KMS-11 (cell line): ENCODE measurements around the gene RAPGEF3.

Source experiments
- H2AFZ ChIP-seq: fragments of 200-600 bp; sonication (generic); 2 replicates; pipeline ENCODE4 v1.6.1; 2016; ENCODE audit warnings: antibody characterized with exemption, mixed run types, low read depth
- H3K27ac ChIP-seq: fragments of 200-600 bp; sonication (generic); 2 replicates; pipeline ENCODE4 v1.6.1; 2016; ENCODE audit warnings: mild to moderate bottlenecking, mixed run types
- H3K27me3 ChIP-seq: fragments of 200-600 bp; sonication (generic); 2 replicates; pipeline ENCODE4 v1.6.1; 2017; ENCODE audit warnings: mild to moderate bottlenecking, low read depth, mixed run types, moderate library complexity; ENCODE audit not compliant: insufficient read depth
- H3K36me3 ChIP-seq: fragments of 200-600 bp; sonication (generic); 2 replicates; pipeline ENCODE4 v1.6.1; 2017; ENCODE audit warnings: mild to moderate bottlenecking, mixed run types; ENCODE audit not compliant: insufficient read depth
- H3K4me1 ChIP-seq: fragments of 200-600 bp; sonication (generic); 2 replicates; pipeline ENCODE4 v1.6.1; 2016; ENCODE audit warnings: mild to moderate bottlenecking, low read depth, mixed run types; ENCODE audit not compliant: poor library complexity, severe bottlenecking
- H3K4me2 ChIP-seq: fragments of 200-600 bp; sonication (generic); 2 replicates; pipeline ENCODE4 v1.7.0; 2016; ENCODE audit warnings: mild to moderate bottlenecking, mixed run types
- H3K4me3 ChIP-seq: fragments of 200-600 bp; sonication (generic); IDR thresholded peaks from 2 replicates; pipeline ENCODE4 v1.6.1; 2017; ENCODE audit warnings: low read depth, low read length, mixed read lengths; ENCODE audit not compliant: insufficient read depth
- H3K79me2 ChIP-seq: fragments of 200-600 bp; sonication (generic); 2 replicates; pipeline ENCODE4 v1.6.1; 2016; ENCODE audit warnings: low read depth, mixed run types; ENCODE audit not compliant: insufficient read depth
- H3K9ac ChIP-seq: fragments of 200-600 bp; sonication (generic); 2 replicates; pipeline ENCODE4 v1.6.1; 2016; ENCODE audit warnings: mild to moderate bottlenecking, mixed run types
- H4K20me1 ChIP-seq: fragments of 200-600 bp; sonication (generic); 2 replicates; pipeline ENCODE4 v1.6.1; 2016; ENCODE audit warnings: mild to moderate bottlenecking, mixed run types; ENCODE audit not compliant: insufficient read depth
- TF ChIP-seq, protein P1 (sequence below): fragments of 200-600 bp; sonication (generic); conservative IDR thresholded peaks from 2 replicates; pipeline ENCODE4 v1.6.1; 2017; ENCODE audit warnings: low read depth, mild to moderate bottlenecking, antibody characterized with exemption, low read length, moderate library complexity, mixed read lengths

The RAPGEF3 gene

DNA sequence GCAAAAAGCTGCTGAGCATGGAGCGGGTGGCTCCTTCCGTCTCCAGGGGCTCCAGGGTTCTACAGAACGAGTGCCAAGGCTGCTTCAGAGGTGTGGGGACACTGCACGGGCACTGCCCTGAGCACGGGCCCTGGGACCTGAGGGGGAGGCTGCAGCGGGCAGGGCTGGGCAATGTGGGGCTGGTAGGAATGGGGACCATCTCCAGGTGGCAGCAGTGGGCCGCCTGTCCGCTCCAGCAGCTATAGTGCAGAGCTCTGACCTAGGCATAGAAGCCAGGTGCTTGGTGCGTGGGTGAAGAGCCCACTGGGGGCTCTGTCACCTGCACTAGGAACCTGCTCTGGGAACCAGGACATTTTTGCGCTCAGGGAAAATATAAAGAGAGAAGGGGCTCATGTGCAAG lies 38.8 kb upstream of the RAPGEF3 start:
- TF ChIP-seq, protein P1, sequence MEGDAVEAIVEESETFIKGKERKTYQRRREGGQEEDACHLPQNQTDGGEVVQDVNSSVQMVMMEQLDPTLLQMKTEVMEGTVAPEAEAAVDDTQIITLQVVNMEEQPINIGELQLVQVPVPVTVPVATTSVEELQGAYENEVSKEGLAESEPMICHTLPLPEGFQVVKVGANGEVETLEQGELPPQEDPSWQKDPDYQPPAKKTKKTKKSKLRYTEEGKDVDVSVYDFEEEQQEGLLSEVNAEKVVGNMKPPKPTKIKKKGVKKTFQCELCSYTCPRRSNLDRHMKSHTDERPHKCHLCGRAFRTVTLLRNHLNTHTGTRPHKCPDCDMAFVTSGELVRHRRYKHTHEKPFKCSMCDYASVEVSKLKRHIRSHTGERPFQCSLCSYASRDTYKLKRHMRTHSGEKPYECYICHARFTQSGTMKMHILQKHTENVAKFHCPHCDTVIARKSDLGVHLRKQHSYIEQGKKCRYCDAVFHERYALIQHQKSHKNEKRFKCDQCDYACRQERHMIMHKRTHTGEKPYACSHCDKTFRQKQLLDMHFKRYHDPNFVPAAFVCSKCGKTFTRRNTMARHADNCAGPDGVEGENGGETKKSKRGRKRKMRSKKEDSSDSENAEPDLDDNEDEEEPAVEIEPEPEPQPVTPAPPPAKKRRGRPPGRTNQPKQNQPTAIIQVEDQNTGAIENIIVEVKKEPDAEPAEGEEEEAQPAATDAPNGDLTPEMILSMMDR = peak; percentile 38; the same call in 1 of the 2 replicates
- Histone ChIP-seq H4K20me1 (no peaks in the 10 kb centered on the region), H3K4me3 (no peak overlapping the region), H3K9ac (no peak overlapping the region), H3K4me1 (peaks cover 7% of the 10 kb centered on the region), H3K27me3 (no peaks in the 10 kb centered on the region), H3K79me2 (peaks cover 15% of the 10 kb centered on the region; the same call in 1 of the 2 replicates), H3K27ac (no peak overlapping the region), H3K4me2 (no peak overlapping the region), H3K36me3 (no peaks in the 10 kb centered on the region), H2AFZ (no peak overlapping the region)

GRCh38 chr12:47795814-47796411 lies 37.2 kb upstream of the RAPGEF3 start:
- H3K79me2 ChIP-seq = peaks cover 7% of the 10 kb centered on the region; the same call in 1 of the 2 replicates

DNA sequence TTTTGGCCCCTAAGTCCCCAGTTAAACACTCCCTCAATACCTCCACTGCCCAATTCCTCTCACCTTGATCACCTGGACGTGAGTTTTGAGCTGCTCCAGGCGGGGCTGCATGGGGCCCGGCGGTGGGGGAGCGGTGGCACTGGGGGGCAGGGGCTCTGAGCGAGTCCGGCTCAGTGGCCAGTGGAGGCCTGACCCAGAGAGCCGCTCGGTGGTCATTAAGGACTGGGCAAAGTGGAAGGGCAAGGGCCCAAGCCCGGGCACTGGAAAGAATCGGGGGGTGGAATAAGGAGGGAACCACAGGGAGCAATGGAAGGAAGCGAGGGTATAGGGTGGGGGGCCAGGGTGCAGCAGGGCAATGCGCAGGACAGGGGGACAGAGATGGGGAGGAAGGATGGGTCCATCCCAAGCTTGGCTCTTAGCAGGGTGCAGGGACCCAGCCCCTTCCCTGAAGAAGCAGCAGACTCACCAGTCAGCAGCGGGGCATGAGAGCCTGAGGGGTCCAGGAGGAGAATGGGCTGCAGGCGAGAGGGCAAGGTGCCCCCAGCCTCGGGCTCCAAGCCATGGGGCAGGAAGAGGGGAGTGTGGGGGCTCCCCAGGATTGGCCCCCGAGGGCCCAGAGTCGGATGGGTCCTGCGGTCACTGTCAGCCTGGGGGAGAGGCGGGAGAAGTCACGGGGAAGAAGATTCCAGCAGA lies 36.6 kb upstream of the RAPGEF3 start:
- TF ChIP-seq, protein P1 = no peak
- no peaks in the 10 kb centered on the region for H3K4me1 ChIP-seq
- H4K20me1 ChIP-seq = no peaks in the 10 kb centered on the region
- peaks cover under 1% of the 10 kb centered on the region; the same call in 1 of the 2 replicates for H3K79me2 ChIP-seq
- H3K27ac ChIP-seq = no peak overlapping the region
- no peaks in the 10 kb centered on the region for H3K36me3 ChIP-seq
- H2AFZ ChIP-seq = no peak overlapping the region
- H3K9ac ChIP-seq = no peak overlapping the region
- no peaks in the 10 kb centered on the region for H3K27me3 ChIP-seq
- no peak overlapping the region for H3K4me3 ChIP-seq
- H3K4me2 ChIP-seq = no peak overlapping the region

More at GRCh38 chr12:47795814-47796411, 37.2 kb upstream of the RAPGEF3 start:
- TF ChIP-seq, protein P1 = no peak
- Histone ChIP-seq H3K27ac (no peak overlapping the region), H2AFZ (no peak overlapping the region), H3K4me3 (no peak overlapping the region), H3K9ac (no peak overlapping the region), H3K4me1 (no peaks in the 10 kb centered on the region), H3K36me3 (no peaks in the 10 kb centered on the region), H3K4me2 (no peak overlapping the region), H4K20me1 (no peaks in the 10 kb centered on the region), H3K27me3 (no peaks in the 10 kb centered on the region)

DNA sequence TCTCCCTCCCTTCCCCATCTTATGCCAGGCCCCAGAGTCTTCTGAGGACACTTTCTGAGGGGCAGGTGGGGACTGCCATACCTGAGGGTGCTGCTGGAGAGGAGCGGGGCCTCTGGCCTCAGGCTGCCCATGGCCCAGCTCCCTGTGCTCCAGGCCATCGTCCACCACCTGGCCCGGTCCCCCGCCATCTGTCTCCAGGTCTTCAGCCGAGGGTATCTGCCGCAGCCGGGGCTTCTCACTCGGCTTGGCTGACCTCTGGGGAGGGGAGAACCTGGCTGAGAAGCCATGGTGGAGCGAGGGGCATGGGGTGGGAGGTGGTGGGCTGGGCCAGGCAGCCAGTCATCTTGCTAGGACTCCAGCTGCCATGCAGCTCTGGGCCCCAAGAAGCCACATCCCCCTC lies 36.0 kb upstream of the RAPGEF3 start:
- Histone ChIP-seq H3K4me2 (no peak overlapping the region), H3K79me2 (no peaks in the 10 kb centered on the region; the same call in 1 of the 2 replicates), H3K4me1 (no peaks in the 10 kb centered on the region), H3K9ac (no peak overlapping the region), H3K27me3 (no peaks in the 10 kb centered on the region), H2AFZ (no peak overlapping the region), H3K36me3 (no peaks in the 10 kb centered on the region), H4K20me1 (no peaks in the 10 kb centered on the region), H3K4me3 (no peak overlapping the region), H3K27ac (no peak overlapping the region)
- TF ChIP-seq, protein P1 = no peak
